NCI-H226 (cell line): Measurements from ENCODE around the gene GFY.

Experiments
- DNase-seq: peaks from one replicate; pipeline ENCODE4 v3.0.0-alpha.2; 2015

GFY gene

DNA sequence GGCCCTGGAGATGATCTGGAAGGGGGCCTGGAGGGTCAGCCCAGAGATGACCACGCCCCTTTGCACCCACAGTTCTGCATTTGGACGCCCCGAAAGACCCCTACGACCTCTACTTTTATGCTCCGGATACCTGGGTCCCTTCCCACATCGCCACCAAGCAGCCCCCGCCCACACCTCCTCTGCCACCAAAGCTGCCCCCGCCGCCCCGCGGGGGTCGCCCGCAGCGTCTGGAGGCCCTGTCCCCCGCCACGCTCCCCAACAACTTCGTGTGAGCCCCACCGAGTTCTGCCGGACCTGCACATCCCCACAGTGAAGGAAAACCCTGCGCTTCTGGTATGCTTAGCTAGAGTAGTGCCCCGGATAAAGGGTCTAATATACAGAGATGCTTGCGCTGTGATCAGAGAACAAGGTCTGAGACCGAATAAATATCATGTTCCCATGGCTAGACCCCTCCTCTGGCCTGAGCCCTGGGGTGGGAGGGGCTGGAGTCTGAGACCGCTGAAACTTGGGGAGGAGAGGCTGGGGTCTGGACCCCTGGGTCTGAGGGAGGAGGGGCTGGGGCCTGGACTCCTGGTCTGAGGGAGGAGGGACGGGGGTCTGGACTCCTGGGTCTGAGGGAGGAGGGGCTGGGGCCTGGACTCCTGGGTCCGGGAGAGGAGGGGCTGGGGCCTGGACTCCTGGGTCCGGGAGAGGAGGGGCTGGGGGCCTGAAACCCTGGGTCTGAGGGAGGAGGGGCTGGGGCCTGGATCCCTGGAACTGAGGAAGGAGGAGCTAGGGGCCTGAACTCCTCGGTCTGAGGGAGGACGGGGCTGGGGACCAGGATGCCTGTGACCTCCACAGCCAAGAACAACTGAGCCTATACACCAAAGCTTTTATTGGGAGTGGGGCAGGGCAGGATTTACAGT lies 3.6 kb downstream of the GFY start:
- DNase-seq: no peak

DNA sequence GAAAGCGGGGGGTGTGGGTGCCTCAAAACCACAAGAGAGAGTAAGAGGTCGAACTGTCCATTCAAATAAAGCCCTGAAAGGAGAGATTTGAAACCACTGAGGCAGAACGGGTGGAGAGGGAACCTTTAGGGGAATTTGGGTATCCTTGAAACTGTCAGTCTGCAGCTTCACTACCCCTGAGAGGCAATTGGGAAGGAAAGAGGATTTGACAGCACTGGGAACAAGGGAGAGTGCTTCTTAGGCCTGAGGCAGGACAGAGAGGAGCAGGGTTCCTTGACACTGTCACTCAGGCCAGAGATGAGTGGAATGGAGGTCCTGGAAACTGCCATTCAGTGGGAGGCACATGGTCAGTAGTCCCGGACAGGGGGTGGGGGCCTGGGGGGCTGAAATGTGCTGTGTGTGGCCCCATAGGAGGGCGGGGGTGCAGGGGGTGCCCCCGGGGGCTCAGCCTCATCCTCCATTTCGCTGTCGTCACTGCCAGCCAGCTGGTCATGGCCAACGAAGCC lies 5.0 kb downstream of the GFY start:
- no peak for DNase-seq

DNA sequence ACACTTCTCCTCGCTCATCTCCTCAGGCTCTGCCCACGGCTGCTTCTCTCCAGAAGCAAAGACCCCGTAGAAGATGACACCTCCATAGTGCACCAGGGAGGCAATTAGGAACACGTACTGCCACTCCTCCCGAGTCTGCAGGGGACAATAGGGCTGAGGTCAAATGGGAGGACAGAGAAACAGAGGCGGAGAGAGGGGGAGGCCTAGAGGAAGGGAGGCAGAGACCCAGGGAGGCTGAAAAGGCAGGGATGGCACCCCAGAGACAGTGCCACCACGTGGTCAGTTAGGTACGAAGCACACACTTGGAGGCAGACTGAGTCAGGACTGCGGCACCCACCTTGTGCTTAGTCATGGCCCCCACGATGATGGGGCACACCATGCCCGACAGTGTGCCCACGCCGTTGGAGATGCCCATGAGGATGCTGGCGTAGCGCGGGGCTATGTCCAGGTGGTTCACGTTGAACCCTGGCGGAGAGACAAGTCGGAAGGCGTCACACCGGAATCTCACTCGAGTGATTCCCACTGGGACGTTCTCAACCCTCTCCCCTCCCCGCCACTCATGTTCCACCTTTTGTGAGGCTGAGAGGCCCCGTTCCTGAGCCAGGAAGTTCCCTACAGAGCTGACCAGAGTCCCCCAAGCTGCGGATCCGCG lies 5.6 kb downstream of the GFY start:
- DNase-seq: no peak

DNA sequence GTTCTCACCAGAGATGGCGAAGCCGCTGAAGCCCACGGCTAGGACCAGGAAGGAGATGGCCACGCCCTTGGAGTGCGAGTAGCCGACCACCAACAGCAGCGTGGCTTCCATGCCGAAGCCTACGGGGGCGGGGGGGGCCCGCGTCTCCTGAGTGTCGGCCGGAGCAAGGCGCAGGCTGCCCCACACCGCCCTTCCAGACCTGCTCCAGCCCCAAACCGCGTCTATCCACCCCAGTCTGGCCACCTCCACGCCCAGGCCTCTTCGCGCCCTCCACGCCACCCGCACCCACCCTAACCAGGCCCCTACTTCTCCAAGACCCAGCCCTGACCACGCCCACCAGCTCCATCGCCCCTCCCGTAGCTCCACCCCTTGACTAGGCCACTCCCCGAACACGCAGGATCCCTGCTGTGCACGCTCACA lies 6.2 kb downstream of the GFY start:
- DNase-seq: no peak

DNA sequence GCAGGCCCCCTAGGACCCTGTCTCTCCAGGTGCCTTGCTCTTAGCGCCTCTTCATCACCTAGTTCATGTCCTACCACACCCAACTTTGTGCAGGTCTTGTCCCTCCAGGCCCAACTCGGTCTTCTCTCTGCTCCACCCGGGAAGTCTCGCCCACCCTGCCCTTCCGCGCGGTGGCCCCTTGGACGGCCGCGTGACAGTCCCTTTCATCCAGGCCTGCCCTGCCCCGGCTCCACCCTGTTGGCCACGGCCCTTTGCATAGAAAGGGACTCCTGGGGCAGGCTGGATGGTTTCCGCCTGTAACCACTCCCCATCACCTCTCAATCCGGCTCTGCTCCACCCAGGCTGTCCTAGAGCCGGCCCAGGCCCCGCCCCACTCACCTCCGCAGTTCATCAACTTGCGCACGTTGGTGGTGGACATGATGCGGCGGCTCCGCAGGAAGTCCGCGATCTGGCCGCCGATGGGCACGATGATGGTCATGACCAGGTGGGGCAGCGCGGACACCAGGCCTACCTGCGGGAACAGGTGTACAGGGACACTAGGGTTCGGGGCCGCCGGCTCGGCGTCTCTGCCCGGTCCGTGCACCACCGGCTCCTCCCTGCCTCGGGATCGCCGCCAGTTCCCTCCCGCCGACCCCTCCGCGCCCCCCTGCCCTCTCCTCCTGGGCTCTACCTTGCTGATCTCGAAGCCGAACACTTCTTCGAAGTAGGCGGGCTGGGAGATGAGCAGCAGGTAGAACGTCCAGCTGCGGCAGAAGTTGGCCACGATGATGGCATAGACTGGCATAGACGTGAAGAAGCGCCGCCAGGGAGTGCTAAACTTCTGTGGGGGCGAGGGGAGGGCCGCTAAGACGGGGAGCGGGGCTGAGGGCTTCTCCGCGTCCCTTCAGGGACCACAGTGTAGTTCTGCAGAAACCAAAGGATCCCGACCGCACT lies 7.2 kb downstream of the GFY start:
- no peak for DNase-seq

DNA sequence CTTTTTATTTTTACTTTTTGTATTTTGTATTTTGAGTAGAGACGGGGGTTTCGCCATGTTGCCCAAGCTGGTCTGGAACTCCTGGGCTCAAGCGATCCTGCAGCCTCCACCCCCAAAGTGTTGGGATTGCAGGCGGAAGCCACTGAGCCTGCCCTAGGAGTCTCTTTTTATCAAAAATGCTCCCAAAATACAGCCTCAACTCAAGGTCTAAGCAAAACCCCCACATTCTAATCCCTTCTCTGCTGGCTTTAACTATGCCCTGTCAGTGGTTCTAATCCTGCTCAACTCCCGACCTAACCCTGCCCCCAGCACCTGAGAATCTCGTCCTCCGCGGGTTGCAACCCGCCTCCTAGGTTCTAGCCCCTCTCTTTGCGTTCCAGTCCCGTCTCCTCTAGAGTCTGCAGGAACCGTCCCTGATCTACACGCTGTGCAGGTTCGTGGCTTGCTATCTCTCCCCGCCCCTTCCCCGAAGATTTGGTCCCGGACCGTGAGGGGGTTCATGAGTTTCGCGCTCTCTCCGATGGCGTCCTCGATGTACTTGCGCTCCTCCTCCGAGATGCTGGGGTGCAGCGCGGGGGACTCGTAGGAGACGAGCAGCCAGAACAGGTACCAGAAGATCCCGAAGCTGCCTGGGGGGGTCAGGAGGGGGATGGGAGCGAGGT lies 8.2 kb downstream of the GFY start:
- no peak for DNase-seq

DNA sequence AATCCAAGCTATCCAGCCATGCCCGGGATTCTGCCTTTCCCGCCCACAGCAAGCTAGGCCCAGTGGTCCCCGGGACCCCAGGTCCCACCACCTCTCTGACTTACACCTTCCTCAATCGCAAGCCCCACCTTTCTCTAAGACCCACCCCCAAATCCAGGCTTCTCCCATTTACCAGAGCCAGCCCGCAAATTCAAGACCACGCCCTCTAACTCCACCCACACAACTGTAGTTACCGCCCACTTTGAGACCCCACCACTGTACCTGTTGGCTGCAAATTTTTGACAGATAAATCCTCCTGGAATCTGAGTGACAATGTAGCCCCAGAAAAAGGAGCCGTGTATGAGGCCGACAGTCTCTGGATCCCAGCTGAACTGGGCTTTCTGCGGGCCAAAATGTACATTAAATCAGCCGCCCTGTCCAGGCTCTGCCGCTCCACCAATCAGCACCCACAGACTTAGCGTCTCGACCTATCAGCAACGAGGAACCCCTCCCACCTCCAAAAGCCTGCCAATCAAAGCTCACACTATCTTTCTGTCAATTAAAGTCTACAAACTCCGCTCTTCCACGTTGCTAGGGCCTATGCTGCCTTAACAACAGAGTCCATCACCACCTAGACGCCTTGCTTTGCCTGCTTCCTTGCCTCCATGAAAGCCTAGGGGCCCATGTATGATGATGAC lies 9.9 kb downstream of the GFY start:
- DNase-seq: no peak

DNA sequence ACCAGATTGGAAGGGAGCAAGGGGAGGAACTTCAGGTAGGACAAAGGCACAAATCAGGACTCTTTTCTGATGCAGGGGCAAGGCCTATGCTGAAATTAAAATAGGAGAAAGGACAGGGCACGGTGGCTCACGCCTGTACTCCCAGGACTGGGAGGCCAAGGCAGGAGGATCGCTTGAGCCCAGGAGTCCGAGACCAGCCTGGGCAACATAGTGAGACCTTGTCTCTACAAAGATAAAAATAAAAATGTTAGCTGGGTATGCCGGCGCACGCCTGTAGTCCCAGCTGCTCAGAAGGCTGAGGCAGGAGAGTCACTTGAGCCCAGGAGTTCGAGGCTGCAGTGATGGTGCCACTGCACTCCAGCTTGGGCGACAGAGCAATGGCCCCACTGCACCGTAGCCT lies 10.5 kb downstream of the GFY start:
- no peak for DNase-seq

DNA sequence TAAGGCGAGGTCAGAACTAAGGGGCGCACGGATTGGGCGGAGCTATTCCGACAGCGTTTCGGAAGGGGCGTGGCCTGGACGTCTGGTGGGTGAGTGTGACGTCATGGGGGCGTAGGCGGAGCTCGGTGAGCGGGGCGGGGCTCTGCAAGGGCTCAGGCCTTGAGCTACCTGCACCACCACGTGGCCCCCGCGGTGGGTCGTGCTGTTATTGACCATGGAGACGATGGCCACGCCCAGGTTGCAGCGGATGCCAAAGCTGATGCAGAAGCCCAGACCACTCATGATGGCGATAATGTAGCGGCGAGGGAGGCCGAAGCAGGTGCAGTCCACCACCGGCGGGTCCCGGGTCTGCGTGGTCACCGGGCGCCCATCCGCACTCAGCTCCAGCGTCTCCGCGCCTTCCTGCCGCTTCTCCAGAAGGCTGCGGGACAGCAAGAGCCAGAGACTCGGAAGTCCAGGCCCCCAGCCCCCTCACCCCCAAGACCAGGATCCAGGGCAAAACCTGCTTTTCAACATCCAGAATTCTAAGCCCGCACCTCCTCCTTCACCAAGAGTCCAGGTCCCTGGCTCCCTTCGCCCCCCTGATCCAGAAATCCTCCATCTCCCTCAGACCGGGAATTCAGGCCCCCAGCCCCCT lies 11.3 kb downstream of the GFY start:
- no peak for DNase-seq

DNA sequence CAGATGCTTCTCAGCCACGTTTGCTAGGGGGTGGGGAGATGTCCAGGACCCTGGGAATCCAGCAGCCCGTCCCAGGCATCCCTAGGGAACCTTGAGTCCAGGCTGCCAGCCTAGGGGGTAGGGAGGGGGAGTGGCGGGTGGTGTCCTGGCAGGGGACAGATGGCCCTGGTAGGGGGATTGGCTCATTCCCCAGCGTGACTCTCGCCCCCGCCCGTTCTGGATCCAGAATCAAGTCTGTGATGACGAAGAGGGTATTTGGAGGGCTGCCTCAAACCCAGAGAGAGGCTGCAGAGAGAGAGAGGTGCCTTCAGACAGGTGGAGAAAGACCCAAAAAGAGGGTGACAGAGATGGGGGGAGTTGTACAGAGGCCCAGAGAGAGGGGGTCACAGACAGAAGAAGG lies 12.0 kb downstream of the GFY start:
- no peak for DNase-seq

DNA sequence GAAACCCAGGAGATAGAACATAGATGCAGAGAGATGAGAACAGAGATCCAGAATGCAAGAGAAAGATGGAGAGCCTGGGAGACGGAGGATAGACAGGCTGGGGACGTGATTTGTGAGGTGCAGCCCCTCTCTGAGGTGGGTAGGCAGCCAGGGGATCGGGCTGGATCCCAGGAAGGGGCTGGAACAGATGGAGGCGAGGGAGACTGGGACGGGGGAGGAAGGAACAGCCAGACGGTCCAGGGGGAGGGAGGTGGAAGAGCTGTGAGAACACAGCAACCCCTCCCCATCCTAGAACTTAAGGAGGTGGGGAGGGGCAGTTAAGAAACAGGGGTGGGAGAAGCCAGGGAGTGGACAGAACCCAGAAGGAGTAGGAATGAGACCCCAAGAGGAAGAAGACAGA lies 13.1 kb downstream of the GFY start:
- no peak for DNase-seq

DNA sequence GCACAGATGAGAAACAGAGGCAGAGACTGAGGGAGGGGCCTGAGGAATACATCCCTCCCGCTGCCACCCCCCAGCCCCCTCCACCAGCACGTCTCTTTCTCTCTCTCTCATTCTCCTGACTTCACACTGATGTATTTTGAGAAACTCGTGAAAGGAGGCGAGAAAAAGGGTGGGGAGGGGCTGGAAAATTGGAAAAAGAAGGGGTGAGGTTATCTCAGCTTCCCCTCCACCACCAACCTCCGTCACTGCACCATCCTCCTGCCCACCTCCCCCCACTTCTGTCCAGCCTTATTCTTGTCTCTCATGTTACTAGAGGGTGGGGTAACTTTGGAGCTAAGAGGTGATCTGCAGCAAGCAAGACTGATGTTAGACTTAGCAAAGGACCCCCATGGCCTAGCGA lies 14.6 kb downstream of the GFY start:
- DNase-seq: no peak

DNA sequence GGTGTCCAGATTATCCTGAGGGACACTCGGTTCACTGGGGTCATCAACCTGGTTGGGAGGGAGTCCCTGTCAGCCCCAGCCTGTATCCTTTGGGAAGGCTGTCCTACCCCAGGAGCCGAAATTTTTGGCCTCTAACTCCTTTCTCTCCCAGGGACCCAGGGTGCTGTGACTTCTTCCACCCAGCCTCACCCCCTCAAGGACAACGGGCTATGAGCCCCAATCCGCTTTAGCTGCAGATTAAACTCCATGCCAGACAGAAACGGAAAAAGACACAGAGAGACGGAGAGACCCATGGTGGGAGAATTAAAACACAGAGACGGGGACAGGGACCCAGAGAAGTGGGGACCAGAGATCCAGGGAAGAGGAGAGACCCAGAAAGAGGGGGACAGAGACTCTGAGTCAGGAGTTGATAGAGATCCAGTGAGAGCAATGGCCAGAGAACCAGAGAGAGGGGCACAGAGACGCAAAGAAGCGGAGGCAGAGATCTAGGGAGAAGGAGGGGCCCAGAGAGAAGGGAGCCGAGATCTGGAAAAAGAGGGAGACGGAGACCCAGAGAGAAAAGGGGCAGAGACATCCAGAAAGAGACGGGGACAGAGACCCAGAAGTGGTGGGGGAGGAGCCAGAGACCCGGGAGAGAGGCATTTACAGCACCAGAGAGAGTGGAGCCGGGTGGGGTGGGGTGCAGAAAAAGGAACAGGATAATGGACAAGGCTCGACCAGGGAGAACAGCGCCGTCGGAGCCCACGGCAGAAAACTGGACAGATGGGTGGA lies 15.4 kb downstream of the GFY start:
- DNase-seq: no peak

DNA sequence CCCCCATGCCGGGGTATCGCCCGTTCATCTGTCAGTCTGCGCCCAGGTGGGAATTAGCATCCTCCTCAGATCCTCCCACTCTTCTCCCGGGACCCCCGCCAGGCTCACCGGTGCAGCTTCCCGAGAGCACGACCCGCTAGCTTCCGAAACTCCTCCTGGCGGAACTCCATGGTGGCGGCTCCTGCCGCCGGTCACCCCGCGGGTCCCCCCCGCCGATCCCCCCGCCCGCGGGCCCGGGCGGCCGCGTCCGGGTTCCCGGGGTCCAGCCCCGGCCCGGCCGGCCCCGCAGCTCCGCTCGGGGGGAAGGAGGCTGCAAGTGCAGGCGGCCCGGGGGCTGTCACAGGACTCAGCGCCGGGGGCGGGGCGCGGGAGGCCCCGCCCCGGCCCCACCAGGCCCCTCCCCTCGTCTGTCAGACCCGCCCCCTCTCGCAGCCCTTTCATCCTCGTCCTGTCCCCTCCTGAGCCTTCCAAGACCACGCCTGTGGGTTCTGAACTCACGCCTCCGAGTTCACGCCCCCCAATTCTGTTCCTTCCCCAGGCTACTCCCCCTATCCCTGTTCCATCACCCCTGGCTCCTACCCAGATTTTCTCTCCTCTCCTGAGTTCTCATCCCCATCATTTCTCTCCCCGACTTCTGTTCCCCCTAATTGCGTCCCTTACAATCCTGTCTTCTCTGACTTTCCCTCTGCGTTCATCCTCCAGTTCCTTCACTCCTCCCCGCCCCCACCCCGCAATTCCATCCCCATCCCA lies 16.2 kb downstream of the GFY start, which contains the start of gene SLC17A7:
Gene SLC17A7, minus strand, starts transcription at position 318 of the 750 bp plus-strand sequence. Its CDS starts 148 bp downstream, at position 170.
- no peak for DNase-seq

DNA sequence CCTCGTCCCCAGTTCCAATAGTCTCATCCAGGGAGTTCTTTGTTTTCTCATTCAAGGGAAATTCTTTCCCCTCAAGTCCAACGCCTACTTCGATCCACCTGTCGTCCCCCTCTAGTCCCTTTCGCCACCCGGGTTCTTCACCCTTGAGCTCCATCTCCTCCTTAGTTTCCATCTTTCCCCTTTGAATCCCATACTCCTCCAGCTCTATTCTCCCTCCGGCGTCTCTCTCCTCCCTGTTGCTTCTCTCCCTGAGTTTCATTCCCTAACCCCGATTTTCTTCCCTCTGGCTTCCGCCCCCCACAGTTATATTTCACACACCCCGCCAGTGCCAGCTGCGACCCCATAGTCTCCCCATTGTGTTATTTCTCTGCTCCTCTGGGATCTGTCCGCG lies 16.8 kb downstream of the GFY start:
- DNase-seq: no peak

DNA sequence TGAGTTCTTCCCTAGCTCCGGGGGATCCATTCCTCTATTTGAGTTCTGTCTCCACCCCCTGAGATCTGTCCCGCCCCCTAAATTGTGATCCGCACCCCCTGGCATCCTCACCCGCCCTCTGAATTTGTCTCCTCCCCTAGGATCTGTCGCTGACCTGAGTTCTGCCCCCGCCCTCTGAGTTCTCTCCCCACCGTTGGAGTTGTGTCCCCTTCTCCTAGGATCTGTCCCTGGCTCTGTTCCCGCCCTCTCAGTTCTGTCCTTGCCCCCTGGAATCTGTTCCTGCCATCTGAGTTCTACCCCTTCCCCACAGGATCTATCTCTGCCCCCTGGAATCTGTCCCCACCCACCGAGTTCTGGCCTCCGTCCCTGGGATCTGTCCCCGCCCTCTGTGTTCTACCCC lies 17.2 kb downstream of the GFY start:
- DNase-seq: no peak

DNA sequence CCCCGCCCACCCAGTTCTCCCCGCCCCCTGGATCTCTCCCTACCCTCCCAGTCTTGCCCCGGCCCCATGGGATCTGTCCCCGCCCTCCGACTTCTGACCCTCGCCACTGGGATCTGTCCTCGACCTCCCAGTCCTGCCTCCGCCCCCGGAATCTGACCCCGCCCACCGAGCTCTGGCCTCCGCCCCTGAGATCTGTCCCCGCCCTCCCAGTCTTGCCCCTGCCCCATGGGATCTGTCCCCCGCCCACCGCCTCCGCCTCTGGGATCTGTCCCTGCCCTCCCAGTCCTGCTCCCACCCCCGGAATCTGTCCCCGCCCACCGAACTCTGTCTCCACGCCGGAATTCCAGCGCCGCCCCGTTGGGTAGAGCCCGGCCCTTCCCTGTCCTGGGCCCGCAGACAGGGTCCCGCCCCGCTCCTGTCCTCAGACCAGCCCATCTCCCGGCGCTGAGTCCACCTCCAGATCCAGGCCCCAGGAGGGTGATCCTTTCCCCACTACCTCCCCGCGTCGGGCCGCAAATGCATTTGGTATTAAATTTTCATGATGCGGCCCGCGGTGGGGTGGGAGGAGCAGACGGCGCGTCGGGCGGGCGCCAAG lies 17.7 kb downstream of the GFY start:
- peak; percentile 88 for DNase-seq

DNA sequence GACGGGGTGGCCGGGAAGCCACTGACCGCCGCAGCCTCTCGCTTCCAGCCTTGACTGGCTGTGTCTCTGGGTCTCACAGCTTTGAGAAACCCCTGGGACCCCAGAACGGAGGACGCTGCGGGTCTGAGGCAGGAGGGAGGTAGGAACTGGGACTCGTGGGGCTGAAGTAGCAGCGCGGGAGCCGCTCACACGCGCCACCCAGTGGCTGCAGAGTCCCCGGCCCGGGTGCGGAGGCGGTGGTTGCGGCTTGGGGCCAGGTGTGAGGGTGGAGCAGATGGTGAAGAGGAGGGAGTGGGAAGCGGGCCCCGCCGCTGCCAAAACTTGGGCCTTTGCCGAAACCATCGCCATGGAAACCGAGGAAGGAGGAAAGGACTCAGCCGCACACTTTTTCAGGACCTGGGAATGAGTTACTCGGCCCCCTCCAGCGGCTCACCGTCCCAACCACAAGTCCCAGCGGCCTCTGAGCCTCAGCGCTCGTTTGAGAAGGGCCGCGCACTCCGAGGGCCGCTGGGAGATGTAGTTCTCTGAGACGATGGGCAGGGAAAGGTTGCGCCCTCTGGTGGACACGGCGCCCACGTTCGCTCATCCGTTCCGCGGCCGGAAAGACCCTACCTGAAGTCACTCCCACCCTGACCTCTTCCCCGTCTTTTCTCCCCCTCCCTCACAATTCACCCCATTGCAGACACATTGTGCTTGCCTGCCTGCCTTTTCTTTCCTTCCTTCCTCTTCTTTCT lies 18.3 kb downstream of the GFY start:
- DNase-seq: peak; percentile 91
